Vagina (tissue), 2 donors: Measurements from ENCODE around the gene DIAPH3.

Experiments used
- POLR2A ChIP-seq, 2 donors: fragments of 450-650 bp; IDR thresholded peaks; one replicate each; pipeline ENCODE4 v1.6.1; 2017; ENCODE audit warnings: antibody characterized with exemption in 2 of 2, mild to moderate bottlenecking in 2 of 2, moderate library complexity in 2 of 2
- POLR2AphosphoS5 ChIP-seq, 2 donors: sonication (generic); formaldehyde crosslinking; IDR thresholded peaks; one replicate each; pipeline ENCODE4 v1.9.0; 2017; ENCODE audit warnings: antibody characterized with exemption in 2 of 2, mild to moderate bottlenecking in 2 of 2, low read depth in 1 of 2; ENCODE audit not compliant: insufficient read depth in 1 of 2
- TF ChIP-seq, protein P1 (sequence below), 3 experiments: fragments of 450-650 bp in 2 of 3; fragments of 200-600 bp in 1 of 3; sonication (generic) in 1 of 3; IDR thresholded peaks; one replicate each; pipeline ENCODE4 v1.5.1; 2017 to 2019; ENCODE audit warnings: antibody characterized with exemption in 3 of 3, mild to moderate bottlenecking in 2 of 3, moderate library complexity in 2 of 3

DNA sequence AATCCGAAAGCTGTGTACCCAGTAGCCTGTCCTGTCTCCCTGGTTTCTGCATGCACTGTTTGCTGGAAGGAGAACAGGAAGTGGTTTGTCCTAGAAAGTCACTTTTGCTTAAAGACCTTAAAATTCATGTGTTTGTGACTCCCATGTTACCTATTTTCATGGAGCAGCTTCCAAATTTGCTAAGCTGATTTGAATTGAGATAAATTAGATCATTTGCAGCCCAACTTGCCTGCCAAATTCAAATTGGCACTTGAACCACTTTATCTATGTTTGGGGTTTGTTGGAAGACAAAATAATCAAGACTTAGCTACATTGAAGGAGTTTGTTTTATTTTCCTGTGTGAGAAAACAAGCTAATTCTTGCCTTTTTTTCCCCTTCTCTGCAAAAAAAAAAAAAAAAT, 532.5 kb downstream of the DIAPH3 start:
- TF ChIP-seq, protein P1, sequence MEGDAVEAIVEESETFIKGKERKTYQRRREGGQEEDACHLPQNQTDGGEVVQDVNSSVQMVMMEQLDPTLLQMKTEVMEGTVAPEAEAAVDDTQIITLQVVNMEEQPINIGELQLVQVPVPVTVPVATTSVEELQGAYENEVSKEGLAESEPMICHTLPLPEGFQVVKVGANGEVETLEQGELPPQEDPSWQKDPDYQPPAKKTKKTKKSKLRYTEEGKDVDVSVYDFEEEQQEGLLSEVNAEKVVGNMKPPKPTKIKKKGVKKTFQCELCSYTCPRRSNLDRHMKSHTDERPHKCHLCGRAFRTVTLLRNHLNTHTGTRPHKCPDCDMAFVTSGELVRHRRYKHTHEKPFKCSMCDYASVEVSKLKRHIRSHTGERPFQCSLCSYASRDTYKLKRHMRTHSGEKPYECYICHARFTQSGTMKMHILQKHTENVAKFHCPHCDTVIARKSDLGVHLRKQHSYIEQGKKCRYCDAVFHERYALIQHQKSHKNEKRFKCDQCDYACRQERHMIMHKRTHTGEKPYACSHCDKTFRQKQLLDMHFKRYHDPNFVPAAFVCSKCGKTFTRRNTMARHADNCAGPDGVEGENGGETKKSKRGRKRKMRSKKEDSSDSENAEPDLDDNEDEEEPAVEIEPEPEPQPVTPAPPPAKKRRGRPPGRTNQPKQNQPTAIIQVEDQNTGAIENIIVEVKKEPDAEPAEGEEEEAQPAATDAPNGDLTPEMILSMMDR (IDR thresholded peaks at IDR 0.05) = no peak
- no peak for TF ChIP-seq POLR2A (IDR thresholded peaks at IDR 0.05)
- TF ChIP-seq POLR2AphosphoS5 (IDR thresholded peaks at IDR 0.05; ENCODE audit: insufficient read depth in 1 of 2, low read depth in 1 of 2) = no peak
